SK-N-SH (cell line): ENCODE measurements around the gene THSD7B.

ENCODE experiments used
- CHD2 ChIP-seq: fragments of 150-350 bp; IDR thresholded peaks from 2 replicates; pipeline ENCODE4 v1.6.1; 2018; ENCODE audit warnings: low read length; ENCODE audit not compliant: partially characterized antibody
- CTCF ChIP-seq: fragments of 200-600 bp; sonication (generic); IDR thresholded peaks from 2 replicates; pipeline ENCODE4 v1.6.1; 2017; ENCODE audit warnings: antibody characterized with exemption, mild to moderate bottlenecking, moderate library complexity
- EP300 ChIP-seq, 2 experiments: IDR thresholded peaks; 2 replicates each; pipeline versions ENCODE4 v1.4.0 to v1.6.1; 2012; ENCODE audit warnings: borderline replicate concordance in 1 of 2, low read depth in 1 of 2, low read length in 1 of 2
- FOSL2 ChIP-seq: IDR thresholded peaks from 2 replicates; pipeline ENCODE4 v1.4.0; 2012; ENCODE audit warnings: low read depth, mild to moderate bottlenecking, moderate library complexity, borderline replicate concordance
- JUND ChIP-seq: IDR thresholded peaks from 2 replicates; pipeline ENCODE4 v1.4.0; 2012
- RXRA ChIP-seq: IDR thresholded peaks from 2 replicates; pipeline ENCODE4 v1.4.0; 2012; ENCODE audit warnings: low read depth, mild to moderate bottlenecking, borderline replicate concordance
- YY1 ChIP-seq: IDR thresholded peaks from 2 replicates; pipeline ENCODE4 v1.4.0; 2012; ENCODE audit warnings: low read depth, mild to moderate bottlenecking
- TF ChIP-seq, protein P1 (sequence below): IDR thresholded peaks from 2 replicates; pipeline ENCODE4 v1.4.0; 2012; ENCODE audit warnings: low read depth
- TF ChIP-seq, protein P2 (sequence below): fragments of 150-350 bp; IDR thresholded peaks from 2 replicates; pipeline ENCODE4 v1.6.1; 2017; ENCODE audit warnings: antibody characterized with exemption, low read length, low read depth, borderline replicate concordance

GRCh38 chr2:137411585-137411984 is 646.2 kb downstream of the THSD7B start:
- TF ChIP-seq CHD2 (no peak), CTCF (no peak), YY1 (no peak), JUND (no peak), RXRA (no peak), FOSL2 (no peak), EP300 (IDR thresholded peaks at IDR 0.05; ENCODE audit: borderline replicate concordance in 1 of 2, low read depth in 1 of 2, low read length in 1 of 2) (no peak)
- TF ChIP-seq, protein P1, sequence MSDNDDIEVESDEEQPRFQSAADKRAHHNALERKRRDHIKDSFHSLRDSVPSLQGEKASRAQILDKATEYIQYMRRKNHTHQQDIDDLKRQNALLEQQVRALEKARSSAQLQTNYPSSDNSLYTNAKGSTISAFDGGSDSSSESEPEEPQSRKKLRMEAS: no peak
- TF ChIP-seq, protein P2, sequence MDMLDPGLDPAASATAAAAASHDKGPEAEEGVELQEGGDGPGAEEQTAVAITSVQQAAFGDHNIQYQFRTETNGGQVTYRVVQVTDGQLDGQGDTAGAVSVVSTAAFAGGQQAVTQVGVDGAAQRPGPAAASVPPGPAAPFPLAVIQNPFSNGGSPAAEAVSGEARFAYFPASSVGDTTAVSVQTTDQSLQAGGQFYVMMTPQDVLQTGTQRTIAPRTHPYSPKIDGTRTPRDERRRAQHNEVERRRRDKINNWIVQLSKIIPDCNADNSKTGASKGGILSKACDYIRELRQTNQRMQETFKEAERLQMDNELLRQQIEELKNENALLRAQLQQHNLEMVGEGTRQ: no peak
